SJSA1 (cell line): ENCODE data around the gene GNPDA1. TPM values are rescaled to one million over a fixed set of nuclear protein-coding genes. Genes with fewer than 3 reads are reported as not detected.

Source experiments
- DNase-seq, 2 experiments: peaks; one replicate each; pipeline ENCODE4 v3.0.0-alpha.2; 2015 to 2020; ENCODE audit warnings: low spot score in 2 of 2, low read depth in 1 of 2
- H3K27ac ChIP-seq: fragments of 250-450 bp; sonication (Bioruptor Pico); 2 replicates; pipeline ENCODE4 v1.5.1; 2020; ENCODE audit warnings: mild to moderate bottlenecking, moderate library complexity
- H3K27me3 ChIP-seq: fragments of 250-450 bp; sonication (Bioruptor Pico); replicated peaks from 2 replicates; pipeline ENCODE4 v1.5.1; 2020; ENCODE audit warnings: mild to moderate bottlenecking, moderate library complexity
- H3K36me3 ChIP-seq: fragments of 250-450 bp; sonication (Bioruptor Pico); 2 replicates; pipeline ENCODE4 v1.5.1; 2020; ENCODE audit warnings: mild to moderate bottlenecking
- H3K4me1 ChIP-seq: fragments of 250-450 bp; sonication (Bioruptor Pico); replicated peaks from 2 replicates; pipeline ENCODE4 v1.6.1; 2021; ENCODE audit warnings: mild to moderate bottlenecking
- H3K4me3 ChIP-seq: fragments of 250-450 bp; sonication (Bioruptor Pico); 2 replicates; pipeline ENCODE4 v1.5.1; 2020; ENCODE audit warnings: mild to moderate bottlenecking
- H3K9me3 ChIP-seq: fragments of 250-450 bp; sonication (Bioruptor Pico); replicated peaks from 2 replicates; pipeline ENCODE4 v1.5.1; 2020; ENCODE audit warnings: mild to moderate bottlenecking
- total RNA-seq: library from RNA; depleted of rRNA; stranded (reverse); fragments of >200 nt; shearing (Covaris generic); gene quantifications from 2 replicates; pipeline ENCODE4 v1.2.3, GENCODE V29; 2014

GNPDA1 gene
- total RNA-seq, 1 experiment from 2014 or later: 55.7 TPM

DNA sequence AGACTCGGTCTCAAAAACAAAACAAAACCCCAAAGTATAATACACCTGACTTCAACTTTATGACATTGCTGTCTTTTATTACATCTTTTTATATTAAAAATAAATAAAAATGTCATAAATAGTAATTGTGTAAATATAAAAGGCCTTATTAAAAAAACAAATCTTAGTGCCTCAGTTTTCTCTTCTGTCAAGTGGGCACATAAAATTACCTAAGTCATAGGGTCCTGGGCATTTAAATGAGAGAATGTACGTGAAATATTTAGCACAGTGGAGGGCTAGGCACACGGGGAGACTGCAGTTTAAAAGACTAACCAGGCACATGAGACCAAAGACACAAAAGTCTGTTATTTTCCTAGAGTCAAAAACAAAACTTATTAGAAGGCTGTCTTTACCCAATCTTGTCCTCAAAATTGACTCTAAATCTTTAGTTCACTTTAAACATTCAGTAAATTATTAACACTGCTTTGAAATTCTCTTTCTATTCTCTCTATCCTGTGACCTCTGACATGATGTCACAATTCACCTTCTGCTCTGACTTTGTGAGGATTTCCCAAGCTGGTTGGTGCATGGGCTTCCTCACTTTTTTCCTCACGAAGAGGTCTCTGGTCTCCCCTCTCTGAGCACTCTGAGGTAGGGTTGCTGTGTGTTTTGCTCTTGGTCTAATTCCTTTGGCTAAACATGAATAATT, 46.4 kb downstream of the GNPDA1 start:
- no peaks in the 10 kb centered on the region for H3K27me3 ChIP-seq
- no peak overlapping the region for H3K27ac ChIP-seq
- peak in 1 of 2 experiments; percentile 9 for DNase-seq
- peaks cover 14% of the 10 kb centered on the region for H3K4me1 ChIP-seq
- peaks cover 7% of the 10 kb centered on the region for H3K36me3 ChIP-seq
- H3K4me3 ChIP-seq: no peak overlapping the region
- no peaks in the 10 kb centered on the region for H3K9me3 ChIP-seq

- H3K36me3 ChIP-seq: peaks cover 3% of the 10 kb centered on the region
- no peak overlapping the region for H3K27ac ChIP-seq
- no peak overlapping the region for H3K4me3 ChIP-seq
- DNase-seq: peak in 1 of 2 experiments; percentile 45
- peaks cover 11% of the 10 kb centered on the region for H3K4me1 ChIP-seq
- H3K9me3 ChIP-seq: no peaks in the 10 kb centered on the region
- no peaks in the 10 kb centered on the region for H3K27me3 ChIP-seq
These were observed 47.8 kb downstream of the GNPDA1 start for GRCh38 chr5:141965071-141965470.

GRCh38 chr5:141963701-141964100, 49.1 kb downstream of the GNPDA1 start:
- DNase-seq: no peak
- Histone ChIP-seq H3K27me3 (no peaks in the 10 kb centered on the region), H3K4me1 (peaks cover 8% of the 10 kb centered on the region), H3K36me3 (no peaks in the 10 kb centered on the region), H3K27ac (no peak overlapping the region), H3K4me3 (no peak overlapping the region), H3K9me3 (no peaks in the 10 kb centered on the region)

DNA sequence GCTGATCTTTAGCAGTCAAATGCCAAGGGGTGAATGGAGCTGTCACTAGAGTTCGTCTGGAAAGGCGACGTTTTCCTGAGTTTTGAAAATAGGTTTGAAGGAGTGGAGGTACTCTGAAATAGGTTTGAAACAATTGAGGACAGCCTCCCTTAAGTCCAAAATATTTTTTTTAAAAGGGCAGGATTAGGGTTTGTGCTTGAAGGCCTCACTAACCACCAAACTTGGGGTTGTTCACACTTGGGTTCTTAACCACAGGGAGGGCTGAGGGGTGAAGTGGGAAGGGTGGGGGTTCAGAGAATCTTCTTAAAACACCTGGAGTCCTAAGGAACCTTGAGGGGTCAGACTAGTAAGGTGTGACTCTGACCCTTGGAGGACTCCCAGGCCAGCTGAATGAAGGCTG, 51.4 kb downstream of the GNPDA1 start:
- no peaks in the 10 kb centered on the region for H3K9me3 ChIP-seq
- H3K4me1 ChIP-seq: peaks cover 3% of the 10 kb centered on the region
- no peaks in the 10 kb centered on the region for H3K27me3 ChIP-seq
- no peak overlapping the region for H3K4me3 ChIP-seq
- H3K27ac ChIP-seq: no peak overlapping the region
- no peaks in the 10 kb centered on the region for H3K36me3 ChIP-seq
- DNase-seq: no peak

GRCh38 chr5:141960449-141961323, 52.1 kb downstream of the GNPDA1 start:
- no peaks in the 10 kb centered on the region for H3K36me3 ChIP-seq
- no peaks in the 10 kb centered on the region for H3K27me3 ChIP-seq
- H3K4me1 ChIP-seq: peaks cover 3% of the 10 kb centered on the region
- peak; percentile 83 to 90 for DNase-seq
- no peak overlapping the region for H3K4me3 ChIP-seq
- H3K27ac ChIP-seq: 0 out of 2 replicates have a peak overlapping the region, but pooled peaks have one; percentile 2
- H3K9me3 ChIP-seq: no peaks in the 10 kb centered on the region

DNA sequence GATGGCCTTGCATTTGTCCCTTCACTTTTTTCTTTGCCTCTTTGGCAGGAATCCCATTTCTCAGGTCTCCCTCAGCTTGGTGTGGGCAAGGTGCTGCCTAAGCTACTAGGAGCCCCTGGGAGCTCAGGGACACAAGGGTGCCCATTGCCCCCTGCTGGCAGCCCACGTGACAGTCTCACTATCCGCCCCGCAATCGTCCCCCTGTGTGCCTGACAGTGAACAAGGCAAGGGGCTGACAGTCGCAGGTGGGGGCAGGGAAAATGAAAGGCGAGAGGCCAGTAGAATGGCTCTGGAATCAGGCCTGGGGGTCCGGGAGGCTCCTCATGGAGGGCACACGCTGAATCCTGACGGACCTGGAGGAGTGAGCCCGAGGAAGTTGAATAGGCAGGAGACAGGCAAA, 52.8 kb downstream of the GNPDA1 start:
- Histone ChIP-seq H3K4me1 (peaks cover 3% of the 10 kb centered on the region), H3K9me3 (no peaks in the 10 kb centered on the region), H3K36me3 (no peaks in the 10 kb centered on the region), H3K4me3 (no peak overlapping the region), H3K27ac (no peak overlapping the region), H3K27me3 (no peaks in the 10 kb centered on the region)
- DNase-seq: peak in 1 of 2 experiments; percentile 54

GRCh38 chr5:141958546-141959172, 54.2 kb downstream of the GNPDA1 start:
- DNase-seq: no peak
- no peak overlapping the region for H3K27ac ChIP-seq

DNA sequence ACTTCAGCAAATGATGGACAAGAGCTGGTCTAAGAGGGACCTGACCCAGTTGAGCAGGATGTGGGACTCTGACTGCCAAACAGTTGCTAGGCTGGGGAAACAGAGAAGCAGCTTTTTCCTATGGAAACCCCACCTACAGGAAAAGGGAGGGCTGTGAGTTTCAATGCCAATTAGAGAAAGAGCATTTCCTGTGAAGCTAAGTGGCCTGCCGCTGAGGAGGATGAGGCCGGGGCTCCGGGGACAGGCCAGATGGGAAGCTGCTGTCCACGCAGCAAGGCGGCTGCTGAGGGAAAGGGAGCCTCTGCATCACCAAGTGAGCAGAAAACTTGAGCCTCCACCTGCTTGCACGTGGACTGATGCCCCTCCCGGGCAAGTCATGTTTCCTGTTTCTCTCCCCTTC, 54.7 kb downstream of the GNPDA1 start, which contains the start of gene PCDH12:
TSS of gene PCDH12 (minus strand) at position 90 of the 400 bp plus-strand sequence. CDS start 351 bp downstream, outside the sequence.
- peaks cover 3% of the 10 kb centered on the region for H3K4me1 ChIP-seq
- H3K36me3 ChIP-seq: no peaks in the 10 kb centered on the region
- no peak within 1 kb of the TSS for H3K4me3 ChIP-seq
- DNase-seq: peak in 1 of 2 experiments; percentile 44
- H3K27me3 ChIP-seq: no peaks in the 10 kb centered on the region
- no peak within 1 kb of the TSS for H3K27ac ChIP-seq
- no peaks in the 10 kb centered on the region for H3K9me3 ChIP-seq

More at GRCh38 chr5:141958546-141959172, 54.2 kb downstream of the GNPDA1 start:
- no peaks in the 10 kb centered on the region for H3K9me3 ChIP-seq
- no peak overlapping the region for H3K4me3 ChIP-seq
- peaks cover 3% of the 10 kb centered on the region for H3K4me1 ChIP-seq
- H3K36me3 ChIP-seq: no peaks in the 10 kb centered on the region
- no peaks in the 10 kb centered on the region for H3K27me3 ChIP-seq

GRCh38 chr5:141957367-141957996, 55.3 kb downstream of the GNPDA1 start:
- Histone ChIP-seq H3K4me3 (no peak overlapping the region), H3K36me3 (no peaks in the 10 kb centered on the region), H3K9me3 (no peaks in the 10 kb centered on the region), H3K27ac (no peak overlapping the region), H3K4me1 (peaks cover 3% of the 10 kb centered on the region), H3K27me3 (no peaks in the 10 kb centered on the region)
- DNase-seq: peak in 1 of 2 experiments; percentile 41

- Histone ChIP-seq H3K36me3 (no peaks in the 10 kb centered on the region), H3K9me3 (no peaks in the 10 kb centered on the region), H3K27me3 (no peaks in the 10 kb centered on the region), H3K4me1 (no peaks in the 10 kb centered on the region), H3K4me3 (no peak overlapping the region), H3K27ac (no peak overlapping the region)
- DNase-seq: no peak
These were observed 58.6 kb downstream of the GNPDA1 start for GRCh38 chr5:141954194-141954593.

GRCh38 chr5:141952020-141952419, 60.8 kb downstream of the GNPDA1 start:
- H3K27ac ChIP-seq: no peak overlapping the region
- DNase-seq: peak in 1 of 2 experiments; percentile 46

DNA sequence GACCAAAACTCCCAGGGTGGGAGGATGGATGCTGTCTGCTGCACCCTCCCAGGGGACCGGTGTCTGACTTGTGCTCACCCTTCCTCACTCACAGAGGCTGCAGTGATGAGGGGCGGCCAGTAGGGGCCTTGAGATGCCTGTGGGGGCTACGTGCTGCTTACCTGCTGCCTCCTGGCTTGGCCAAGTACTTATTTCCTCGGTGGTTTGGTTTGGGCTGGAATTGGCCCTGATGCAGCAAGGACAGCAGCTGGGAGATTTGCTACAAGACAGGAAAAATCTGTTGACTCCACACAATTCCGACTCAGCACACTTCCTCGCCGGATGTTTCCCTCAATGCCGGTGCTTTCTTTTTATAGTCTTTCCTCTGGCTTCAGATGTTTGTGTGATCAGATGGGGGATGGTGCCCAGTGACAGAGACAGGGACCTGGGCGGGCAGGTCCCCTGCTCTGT, 61.5 kb downstream of the GNPDA1 start:
- H3K4me1 ChIP-seq: no peaks in the 10 kb centered on the region
- DNase-seq: peak in 1 of 2 experiments; percentile 49
- no peaks in the 10 kb centered on the region for H3K9me3 ChIP-seq
- H3K36me3 ChIP-seq: no peaks in the 10 kb centered on the region
- no peaks in the 10 kb centered on the region; the same call in 1 of the 2 replicates for H3K27me3 ChIP-seq
- no peak overlapping the region for H3K4me3 ChIP-seq
- no peak overlapping the region for H3K27ac ChIP-seq

More at GRCh38 chr5:141952020-141952419, 60.8 kb downstream of the GNPDA1 start:
- no peaks in the 10 kb centered on the region for H3K27me3 ChIP-seq
- H3K4me3 ChIP-seq: no peak overlapping the region
- no peaks in the 10 kb centered on the region for H3K4me1 ChIP-seq
- H3K36me3 ChIP-seq: no peaks in the 10 kb centered on the region
- H3K9me3 ChIP-seq: no peaks in the 10 kb centered on the region
